Caco-2 (cell line): Measurements from ENCODE around the gene FCAMR. TPM values are rescaled to one million over a fixed set of nuclear protein-coding genes. Genes with fewer than 3 reads are reported as not detected.

Experiments used
- BruUV-seq: library from RNA; stranded (reverse); fragments of 400-500 nt; replicated peaks from 2 replicates; lab custom pipeline; 2021; lab: Mats Ljungman, UMichigan
- CTCF ChIA-PET: fragments of 300-600 bp; sonication (Branson Sonifier 250); formaldehyde crosslinking; loops from one replicate; lab custom pipeline; 2022; ENCODE audit warnings: antibody characterized with exemption; lab: Charles Lee
- POLR2A ChIA-PET: fragments of 300-600 bp; sonication (Branson Sonifier 250); formaldehyde crosslinking; loops from one replicate; lab custom pipeline; 2022; ENCODE audit warnings: antibody characterized with exemption; lab: Charles Lee
- DNase-seq, 2 experiments: peaks; one replicate each; pipeline versions ENCODE4 v3.0.0 to v3.0.0-alpha.2; 2020 to 2022
- H3K27me3 ChIP-seq: replicated peaks from 2 replicates; pipeline ENCODE4 v1.6.0; 2011; ENCODE audit warnings: low read length; ENCODE audit not compliant: control insufficient read depth, insufficient read depth
- H3K36me3 ChIP-seq: 2 replicates; pipeline ENCODE4 v1.5.1; 2011; ENCODE audit warnings: low read length; ENCODE audit not compliant: control insufficient read depth, insufficient read depth
- H3K4me1 ChIP-seq: fragments of 250-450 bp; sonication (Bioruptor Pico); 2 replicates; pipeline ENCODE4 v1.5.1; 2020; ENCODE audit warnings: mild to moderate bottlenecking
- H3K4me3 ChIP-seq: 2 replicates; pipeline ENCODE4 v1.5.1; 2011; ENCODE audit warnings: low read depth, mild to moderate bottlenecking, control low read depth, low read length
- H3K9me3 ChIP-seq: fragments of 250-450 bp; sonication (Bioruptor Pico); 2 replicates; pipeline ENCODE4 v1.5.1; 2020; ENCODE audit warnings: mild to moderate bottlenecking, moderate library complexity
- H3K27ac Mint-ChIP-seq: one replicate; pipeline ENCODE4 v1.8.0; 2022; ENCODE audit warnings: mixed read lengths; ENCODE audit not compliant: unreplicated experiment
- H3K27me3 Mint-ChIP-seq: one replicate; pipeline ENCODE4 v1.8.0; 2022; ENCODE audit warnings: mixed read lengths; ENCODE audit not compliant: insufficient read depth, unreplicated experiment
- H3K36me3 Mint-ChIP-seq: one replicate; pipeline ENCODE4 v1.8.0; 2022; ENCODE audit warnings: mild to moderate bottlenecking, mixed read lengths; ENCODE audit not compliant: insufficient read depth, unreplicated experiment
- H3K4me1 Mint-ChIP-seq: one replicate; pipeline ENCODE4 v1.8.0; 2022; ENCODE audit warnings: low read depth, mixed read lengths; ENCODE audit not compliant: unreplicated experiment
- H3K4me3 Mint-ChIP-seq: one replicate; pipeline ENCODE4 v1.8.0; 2022; ENCODE audit warnings: mild to moderate bottlenecking, moderate library complexity, mixed read lengths; ENCODE audit not compliant: unreplicated experiment
- H3K9me3 Mint-ChIP-seq: one replicate; pipeline ENCODE4 v1.8.0; 2022; ENCODE audit warnings: mixed read lengths; ENCODE audit not compliant: unreplicated experiment
- intact Hi-C: fragments of 100-400 bp; cut with micrococcal nuclease; formaldehyde crosslinking; loops from one replicate; pipeline ENCODE4 v1.10.0; 2022; ENCODE audit not compliant: unreplicated experiment
- total RNA-seq: library from RNA; stranded (reverse); gene quantifications from 2 replicates; pipeline ENCODE4 v1.2.3, GENCODE V29; 2022
- TF ChIP-seq, protein P1 (sequence below), 2 experiments: fragments of 200-600 bp in 1 of 2; IDR thresholded peaks; 1 replicate in 1 of 2; 2 replicates in 1 of 2; pipeline versions ENCODE4 v1.5.1 to v1.8.0; 2011 to 2022; ENCODE audit warnings: antibody characterized with exemption in 1 of 2, control low read depth in 1 of 2, inconsistent platforms in 1 of 2, low read depth in 1 of 2, low read length in 1 of 2, mild to moderate bottlenecking in 1 of 2, moderate library complexity in 1 of 2; ENCODE audit not compliant: insufficient read depth in 1 of 2, severe bottlenecking in 1 of 2, unreplicated experiment in 1 of 2

Gene FCAMR
- total RNA-seq, 1 experiment from 2014 or later: 0.18 TPM

DNA sequence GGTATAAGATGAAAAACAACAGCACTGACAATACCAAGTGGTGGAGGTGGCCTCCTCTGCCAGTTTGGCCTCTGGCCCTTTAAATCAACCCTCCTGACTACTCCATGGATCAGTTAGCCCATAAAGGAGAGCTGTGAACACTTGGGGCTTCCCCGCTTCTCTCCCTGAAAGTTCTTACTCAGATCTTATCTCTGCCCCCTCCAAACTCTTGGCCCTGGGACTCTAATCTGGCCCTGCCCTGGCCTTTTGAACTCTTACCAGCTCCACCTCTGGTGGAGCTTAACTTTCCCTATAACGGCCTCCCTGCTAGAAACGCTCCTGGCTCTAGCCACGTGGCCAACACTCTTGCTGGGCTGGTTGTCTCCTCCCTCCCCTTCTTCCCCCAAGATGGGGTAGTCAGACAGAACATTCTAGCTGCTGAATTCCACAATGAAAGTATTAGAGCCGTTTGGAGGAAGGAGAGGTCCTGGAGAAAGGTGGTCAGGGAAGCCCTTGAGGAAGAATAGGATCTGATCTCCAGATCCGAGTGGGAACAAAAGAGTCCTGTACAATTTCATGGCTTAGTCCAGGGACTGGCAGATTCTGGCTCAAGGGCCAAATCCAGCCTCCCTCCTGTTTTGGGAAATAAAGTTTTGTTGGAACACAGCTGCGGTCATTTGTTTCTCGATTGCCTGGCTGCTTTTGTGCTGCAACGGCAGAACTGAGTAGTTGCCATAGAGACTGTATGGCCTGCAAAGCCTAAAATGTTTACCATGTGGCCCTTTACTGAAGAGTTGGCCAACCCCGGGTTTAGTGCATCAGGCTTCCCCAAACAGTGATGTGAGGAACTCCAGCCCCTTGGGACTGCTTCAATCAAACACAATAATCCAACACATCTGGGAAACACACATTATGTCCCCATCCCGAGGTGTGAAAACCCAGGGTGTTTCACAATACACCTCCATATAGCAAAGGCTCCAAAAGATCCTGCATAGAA lies 14.5 kb downstream of the FCAMR start:
- BruUV-seq: no TSS peak
- Histone ChIP-seq H3K36me3 (no peaks in the 10 kb centered on the region), H3K4me3 (no peak overlapping the region), H3K4me1 (peaks cover 52% of the 10 kb centered on the region), H3K9me3 (no peaks in the 10 kb centered on the region), H3K27me3 (no peaks in the 10 kb centered on the region)
- no peaks in the 10 kb centered on the region for H3K27me3 Mint-ChIP-seq
- no peaks in the 10 kb centered on the region for H3K36me3 Mint-ChIP-seq
- peak overlapping the region; percentile 36 for H3K27ac Mint-ChIP-seq
- no peaks in the 10 kb centered on the region for H3K9me3 Mint-ChIP-seq
- ChIA-PET CTCF (interaction anchor here (0.6 to 2.4 kb wide), 4 partner anchors 20 to 440 kb away, joined by 3 to 10 read pairs (median 5); no protein-coding TSS in a partner anchor), POLR2A (interaction anchor here (0.5 kb wide), 1 partner anchor 137 kb away, joined by 6 read pairs; no protein-coding TSS in a partner anchor)
- intact Hi-C loops: no loop called here
- H3K4me1 Mint-ChIP-seq: peaks cover 41% of the 10 kb centered on the region
- TF ChIP-seq, protein P1, sequence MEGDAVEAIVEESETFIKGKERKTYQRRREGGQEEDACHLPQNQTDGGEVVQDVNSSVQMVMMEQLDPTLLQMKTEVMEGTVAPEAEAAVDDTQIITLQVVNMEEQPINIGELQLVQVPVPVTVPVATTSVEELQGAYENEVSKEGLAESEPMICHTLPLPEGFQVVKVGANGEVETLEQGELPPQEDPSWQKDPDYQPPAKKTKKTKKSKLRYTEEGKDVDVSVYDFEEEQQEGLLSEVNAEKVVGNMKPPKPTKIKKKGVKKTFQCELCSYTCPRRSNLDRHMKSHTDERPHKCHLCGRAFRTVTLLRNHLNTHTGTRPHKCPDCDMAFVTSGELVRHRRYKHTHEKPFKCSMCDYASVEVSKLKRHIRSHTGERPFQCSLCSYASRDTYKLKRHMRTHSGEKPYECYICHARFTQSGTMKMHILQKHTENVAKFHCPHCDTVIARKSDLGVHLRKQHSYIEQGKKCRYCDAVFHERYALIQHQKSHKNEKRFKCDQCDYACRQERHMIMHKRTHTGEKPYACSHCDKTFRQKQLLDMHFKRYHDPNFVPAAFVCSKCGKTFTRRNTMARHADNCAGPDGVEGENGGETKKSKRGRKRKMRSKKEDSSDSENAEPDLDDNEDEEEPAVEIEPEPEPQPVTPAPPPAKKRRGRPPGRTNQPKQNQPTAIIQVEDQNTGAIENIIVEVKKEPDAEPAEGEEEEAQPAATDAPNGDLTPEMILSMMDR (IDR thresholded peaks at IDR 0.05; ENCODE audit: insufficient read depth in 1 of 2, low read depth in 1 of 2, low read length in 1 of 2, severe bottlenecking in 1 of 2, unreplicated experiment in 1 of 2): no peak
- peak overlapping the region; percentile 29 for H3K4me3 Mint-ChIP-seq
- peak; percentile 32 to 65 for DNase-seq

DNA sequence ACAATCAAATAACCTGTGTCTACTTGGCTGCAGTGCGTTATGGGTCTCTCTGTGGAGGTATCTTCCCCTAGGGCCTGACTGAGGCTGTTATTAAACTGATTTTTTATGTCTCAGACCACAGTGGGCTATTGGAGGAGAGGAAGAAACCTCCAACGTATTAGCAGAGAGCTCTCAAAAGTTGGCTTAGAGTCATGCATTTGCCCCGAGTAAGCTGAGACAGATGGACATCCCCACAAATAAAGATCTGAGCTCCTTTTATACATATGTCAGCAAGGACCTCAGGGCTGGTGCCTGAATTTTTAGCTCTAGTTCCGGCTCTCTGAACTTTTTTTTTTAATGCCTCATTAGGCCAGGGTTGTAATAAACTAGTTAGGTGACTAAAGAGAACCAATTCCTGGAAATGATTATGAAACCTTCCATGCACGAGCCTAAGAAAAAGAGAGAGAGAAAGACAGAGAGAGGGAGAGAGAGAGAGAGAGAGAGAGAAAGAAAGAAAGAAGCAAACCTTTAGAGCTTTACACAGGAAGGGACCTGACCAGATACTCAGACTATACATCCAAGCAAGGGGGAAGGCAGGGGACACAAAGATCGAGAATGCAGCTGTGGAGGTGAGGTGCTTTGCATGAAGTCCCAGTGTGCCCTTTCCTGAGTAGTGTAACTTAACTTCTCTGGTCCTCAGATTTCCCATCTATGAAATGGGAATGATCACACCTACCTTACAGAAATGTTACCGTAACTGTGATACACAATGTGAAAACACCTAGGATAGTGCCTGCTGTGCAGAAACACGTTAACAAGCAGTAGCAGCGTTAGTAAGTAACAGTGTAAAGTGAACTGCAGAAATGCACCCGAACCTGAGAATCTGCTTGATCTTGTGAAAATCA lies 15.6 kb downstream of the FCAMR start:
- no peaks in the 10 kb centered on the region for H3K36me3 ChIP-seq
- H3K27me3 ChIP-seq: no peaks in the 10 kb centered on the region
- DNase-seq: no peak
- POLR2A ChIA-PET: interaction anchor here (0.5 kb wide), 1 partner anchor 138 kb away, joined by 6 read pairs; no protein-coding TSS in a partner anchor
- TF ChIP-seq, protein P1 (IDR thresholded peaks at IDR 0.05; ENCODE audit: insufficient read depth in 1 of 2, low read depth in 1 of 2, low read length in 1 of 2, severe bottlenecking in 1 of 2, unreplicated experiment in 1 of 2): no peak
- BruUV-seq: no TSS peak
- H3K4me1 Mint-ChIP-seq: peaks cover 43% of the 10 kb centered on the region
- CTCF ChIA-PET: interaction anchor here (0.6 to 2.4 kb wide), 5 partner anchors 19 to 439 kb away, joined by 3 to 10 read pairs (median 5); no protein-coding TSS in a partner anchor
- no peak overlapping the region for H3K4me3 ChIP-seq
- peaks cover 5% of the 10 kb centered on the region for H3K9me3 Mint-ChIP-seq
- H3K27me3 Mint-ChIP-seq: no peaks in the 10 kb centered on the region
- intact Hi-C loops: no loop called here
- peaks cover 55% of the 10 kb centered on the region for H3K4me1 ChIP-seq
- no peak overlapping the region for H3K4me3 Mint-ChIP-seq
- H3K9me3 ChIP-seq: peaks cover 3% of the 10 kb centered on the region; the same call in 1 of the 2 replicates
- H3K27ac Mint-ChIP-seq: no peak overlapping the region
- H3K36me3 Mint-ChIP-seq: no peaks in the 10 kb centered on the region
